GM18520 (cell line): ENCODE results near the gene TSTD2.
"Not testable (repeated sequence)": the region's sequence is repeated elsewhere in the genome, so short reads cannot be mapped to it uniquely, and the experiment has no call there.

Experiments
- ATAC-seq: cut with Tn5 transposase; IDR thresholded peaks from one replicate; pipeline ENCODE4 v1.9.1; 2021; ENCODE audit not compliant: unreplicated experiment

The TSTD2 gene

GRCh38 chr9:97592126-97592525 is 41.0 kb downstream of the TSTD2 start:
- no peak for ATAC-seq

GRCh38 chr9:97591535-97591934 is 41.6 kb downstream of the TSTD2 start:
- no peak for ATAC-seq

- not testable (repeated sequence) for ATAC-seq
Measured at GRCh38 chr9:97586909-97587308, 46.3 kb downstream of the TSTD2 start.

DNA sequence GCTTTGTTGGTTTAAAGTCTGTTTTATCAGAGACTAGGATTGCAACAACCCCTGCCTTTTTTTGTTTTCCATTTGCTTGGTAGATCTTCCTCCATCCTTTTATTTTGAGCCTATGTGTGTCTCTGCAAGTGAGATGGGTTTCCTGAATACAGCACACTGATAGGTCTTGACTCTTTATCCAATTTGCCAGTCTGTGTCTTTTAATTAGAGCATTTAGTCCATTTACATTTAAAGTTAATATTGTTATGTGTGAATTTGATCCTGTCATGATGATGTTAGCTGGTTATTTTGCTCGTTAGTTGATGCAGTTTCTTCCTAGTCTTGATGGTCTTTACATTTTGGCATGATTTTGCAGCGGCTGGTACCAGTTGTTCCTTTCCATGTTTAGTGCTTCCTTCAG is 48.4 kb downstream of the TSTD2 start:
- not testable (repeated sequence) for ATAC-seq

GRCh38 chr9:97581590-97581989 is 51.6 kb downstream of the TSTD2 start:
- not testable (repeated sequence) for ATAC-seq

- ATAC-seq, result no peak
Measured at GRCh38 chr9:97579914-97580313, 53.3 kb downstream of the TSTD2 start.

GRCh38 chr9:97578846-97579245 is 54.3 kb downstream of the TSTD2 start:
- no peak for ATAC-seq

DNA sequence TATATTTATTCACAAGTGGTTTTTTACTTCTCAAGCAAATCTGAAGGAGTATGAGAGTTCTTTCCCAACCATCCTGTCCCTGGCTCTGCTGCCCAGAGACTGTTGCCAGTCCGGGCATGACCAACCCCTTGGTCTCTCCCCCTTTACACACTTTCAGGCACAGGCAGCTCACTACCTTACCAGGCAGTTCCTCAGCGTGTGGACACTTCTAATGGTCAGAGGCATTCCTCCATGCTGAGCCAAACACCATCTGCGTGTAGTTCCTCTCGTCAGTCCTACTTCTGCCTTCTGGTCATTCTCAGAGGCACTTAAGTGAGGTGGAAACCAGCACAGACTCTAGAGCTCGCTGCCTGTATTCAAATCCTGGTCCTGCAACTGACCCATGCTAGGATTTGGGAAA is 56.1 kb downstream of the TSTD2 start:
- ATAC-seq, result no peak

DNA sequence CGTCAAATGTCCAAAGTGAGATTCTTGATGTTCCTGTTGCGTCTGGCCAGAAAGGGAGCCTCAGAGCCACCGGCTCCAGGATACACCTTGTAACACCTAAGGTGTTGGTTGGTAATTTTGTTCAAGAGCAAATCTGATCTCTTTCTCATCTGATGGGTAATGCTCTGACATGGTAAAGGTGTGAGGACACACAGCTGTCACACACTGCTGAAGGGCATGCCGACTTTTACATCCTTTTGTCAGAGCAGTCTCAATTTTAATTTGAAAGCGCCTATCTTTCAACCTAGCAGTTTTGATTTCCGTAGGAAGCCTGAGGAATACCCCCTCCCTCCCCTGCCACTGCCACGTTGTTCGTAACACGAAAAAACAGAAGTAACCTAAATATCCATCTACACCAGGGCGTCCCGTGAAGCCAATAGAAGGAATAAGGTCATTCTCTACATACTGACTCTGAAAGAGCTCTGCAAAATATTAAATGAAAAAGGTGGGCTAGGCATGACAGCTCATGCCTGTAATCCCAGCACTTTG is 57.4 kb downstream of the TSTD2 start:
- ATAC-seq, result no peak

DNA sequence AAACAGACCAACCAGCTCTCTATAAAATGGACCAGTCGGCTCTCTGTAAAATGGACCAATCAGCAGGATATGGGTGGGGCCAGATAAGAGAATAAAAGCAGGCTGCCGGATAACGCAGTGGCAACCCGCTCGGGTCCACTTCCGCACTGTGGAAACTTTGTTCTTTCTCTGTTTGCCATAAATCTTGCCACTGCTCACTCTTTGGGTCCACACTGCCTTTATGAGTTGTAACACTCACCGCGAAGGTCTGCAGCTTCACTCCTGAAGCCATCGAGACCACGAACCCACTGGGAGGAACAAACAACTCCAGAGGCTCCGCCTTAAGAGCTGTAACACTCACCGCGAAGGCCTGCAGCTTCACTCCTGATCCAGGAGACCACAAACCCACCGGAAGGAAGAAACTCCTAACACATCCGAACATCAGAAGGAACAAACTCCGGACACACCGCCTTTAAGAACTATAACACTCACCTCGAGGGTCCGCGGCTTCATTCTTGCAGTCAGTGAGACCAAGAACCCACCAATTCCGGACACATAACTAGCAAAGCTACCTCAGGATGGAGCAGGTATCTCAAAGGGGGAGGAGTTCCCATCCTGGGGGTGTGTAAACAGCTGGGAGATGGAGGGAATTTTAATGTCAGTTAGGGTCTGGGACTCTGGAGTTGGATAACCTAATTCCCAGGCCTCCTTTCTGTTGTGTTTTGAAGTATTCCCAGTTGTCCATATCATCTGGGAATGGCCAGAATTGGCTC is 58.1 kb downstream of the TSTD2 start:
- ATAC-seq, result not testable (repeated sequence)

GRCh38 chr9:97574101-97574571 is 59.0 kb downstream of the TSTD2 start:
- not testable (repeated sequence) for ATAC-seq

DNA sequence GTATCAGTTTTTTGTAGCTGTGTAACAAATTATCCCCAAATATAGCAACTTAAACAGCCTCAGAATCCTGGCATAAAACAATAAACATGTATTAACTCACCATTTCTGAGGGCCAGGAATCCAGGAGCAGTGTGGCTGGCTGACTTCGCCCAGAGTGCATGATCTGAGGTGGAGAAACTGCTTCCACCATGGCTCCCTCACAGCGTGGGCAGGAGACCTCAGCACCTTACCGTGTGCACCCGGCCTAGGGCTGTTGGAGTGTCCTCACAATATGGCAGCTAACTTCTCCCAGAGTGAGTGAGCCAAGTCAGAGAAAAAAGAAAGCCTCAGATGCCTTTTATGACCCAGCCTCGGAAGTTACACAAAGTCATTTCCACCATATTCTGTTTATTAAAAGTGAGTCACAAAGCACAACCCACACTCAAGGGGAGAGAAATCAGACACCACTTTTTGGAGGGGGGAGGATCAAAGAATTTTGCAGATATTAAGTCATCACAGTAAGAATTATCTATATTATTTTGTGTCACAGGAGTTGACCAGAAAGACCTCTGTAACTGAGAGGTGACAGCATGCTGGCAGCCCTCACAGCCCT is 59.6 kb downstream of the TSTD2 start:
- ATAC-seq, result no peak

- ATAC-seq, result no peak
Measured at GRCh38 chr9:97572892-97573365, 60.2 kb downstream of the TSTD2 start.

GRCh38 chr9:97572196-97572891 is 60.8 kb downstream of the TSTD2 start:
- no peak for ATAC-seq

DNA sequence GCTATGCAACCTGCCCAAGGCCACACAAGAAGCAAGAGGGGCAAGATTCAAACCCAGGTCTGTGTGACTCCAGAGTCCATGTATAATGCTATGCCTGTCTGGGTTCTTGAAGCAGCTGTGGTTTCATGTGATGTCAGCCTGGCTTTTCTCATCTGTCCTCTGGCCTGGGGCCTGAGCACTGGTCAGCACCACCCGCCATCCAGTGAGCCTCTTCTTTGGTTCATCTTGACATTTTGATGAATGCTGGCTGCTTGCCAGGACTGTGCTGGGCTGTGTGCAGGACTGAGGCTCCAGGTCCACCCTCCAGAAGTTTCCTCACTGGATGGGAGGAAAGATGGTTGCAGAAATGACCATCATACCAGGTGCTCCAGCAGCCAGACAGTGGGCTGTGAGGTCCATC is 61.5 kb downstream of the TSTD2 start:
- ATAC-seq, result no peak

DNA sequence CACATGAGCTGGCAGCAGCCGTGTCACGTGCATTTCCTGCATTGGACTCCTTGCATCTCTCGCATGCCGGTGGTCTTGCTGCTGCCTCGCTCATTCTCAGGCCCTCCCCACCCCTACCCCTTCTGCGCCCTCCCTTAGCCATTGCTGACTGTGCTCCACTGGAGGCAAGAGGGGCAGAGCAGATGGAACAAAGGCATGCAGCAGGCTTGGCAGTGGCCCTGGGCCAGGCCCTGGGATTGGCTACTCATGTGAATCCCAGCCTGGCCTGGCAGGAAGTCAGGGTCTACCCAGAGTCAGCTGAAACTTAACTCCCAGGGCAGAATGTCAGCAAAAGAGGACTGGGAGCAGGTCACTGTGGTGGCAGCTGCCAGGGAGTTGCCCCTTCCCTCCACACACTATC is 62.3 kb downstream of the TSTD2 start:
- no peak for ATAC-seq

DNA sequence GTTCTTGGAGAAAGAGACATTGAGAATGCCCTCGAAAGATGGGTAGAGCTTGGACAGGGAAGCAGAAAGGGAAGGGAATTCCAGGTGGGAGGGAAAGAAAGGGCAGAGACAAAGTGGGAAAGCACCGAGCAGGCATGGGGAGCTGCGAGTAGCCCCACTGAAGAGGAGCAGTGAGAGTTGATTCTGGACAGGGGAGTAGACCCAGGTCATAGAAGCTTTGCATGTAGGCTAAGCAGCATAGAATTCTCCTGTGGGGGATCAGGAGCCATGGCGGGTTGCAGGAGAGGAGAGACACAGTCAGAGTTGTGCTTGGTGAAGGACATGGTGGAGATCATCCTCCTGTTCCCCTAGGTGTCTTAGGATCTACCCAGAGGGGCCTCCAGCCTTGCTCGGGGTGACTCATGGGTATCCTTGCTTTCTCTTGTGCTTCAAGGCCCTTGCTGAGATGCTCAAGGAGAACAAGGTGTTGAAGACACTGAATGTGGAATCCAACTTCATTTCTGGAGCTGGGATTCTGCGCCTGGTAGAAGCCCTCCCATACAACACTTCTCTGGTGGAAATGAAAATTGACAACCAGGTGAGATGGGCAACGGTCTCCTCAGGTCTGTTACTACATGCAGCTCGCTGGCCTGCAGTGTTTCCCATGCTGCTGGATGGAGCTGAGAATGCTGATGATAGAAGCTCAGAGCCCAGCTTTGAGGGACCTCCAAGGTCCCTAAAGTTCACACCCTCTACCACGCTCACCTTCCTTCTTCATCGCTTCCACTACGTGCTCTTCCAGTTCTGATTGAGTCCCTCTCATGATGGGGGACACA is 64.5 kb downstream of the TSTD2 start:
- ATAC-seq, result no peak

DNA sequence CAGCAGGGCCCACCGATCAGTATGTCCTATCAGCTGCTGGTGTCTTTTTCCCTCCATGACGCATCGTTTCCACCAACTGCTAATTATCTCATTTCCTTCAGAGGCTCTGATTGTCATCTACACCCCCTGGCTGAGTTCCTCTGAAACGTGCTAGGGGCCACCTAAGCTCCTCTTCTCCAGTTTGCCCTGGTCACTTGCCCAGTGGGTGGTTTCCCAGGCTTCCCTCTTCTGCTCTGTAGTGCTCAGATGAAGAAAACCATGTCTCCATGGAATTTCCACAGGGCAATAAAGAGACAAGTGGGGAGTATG is 65.3 kb downstream of the TSTD2 start:
- no peak for ATAC-seq

DNA sequence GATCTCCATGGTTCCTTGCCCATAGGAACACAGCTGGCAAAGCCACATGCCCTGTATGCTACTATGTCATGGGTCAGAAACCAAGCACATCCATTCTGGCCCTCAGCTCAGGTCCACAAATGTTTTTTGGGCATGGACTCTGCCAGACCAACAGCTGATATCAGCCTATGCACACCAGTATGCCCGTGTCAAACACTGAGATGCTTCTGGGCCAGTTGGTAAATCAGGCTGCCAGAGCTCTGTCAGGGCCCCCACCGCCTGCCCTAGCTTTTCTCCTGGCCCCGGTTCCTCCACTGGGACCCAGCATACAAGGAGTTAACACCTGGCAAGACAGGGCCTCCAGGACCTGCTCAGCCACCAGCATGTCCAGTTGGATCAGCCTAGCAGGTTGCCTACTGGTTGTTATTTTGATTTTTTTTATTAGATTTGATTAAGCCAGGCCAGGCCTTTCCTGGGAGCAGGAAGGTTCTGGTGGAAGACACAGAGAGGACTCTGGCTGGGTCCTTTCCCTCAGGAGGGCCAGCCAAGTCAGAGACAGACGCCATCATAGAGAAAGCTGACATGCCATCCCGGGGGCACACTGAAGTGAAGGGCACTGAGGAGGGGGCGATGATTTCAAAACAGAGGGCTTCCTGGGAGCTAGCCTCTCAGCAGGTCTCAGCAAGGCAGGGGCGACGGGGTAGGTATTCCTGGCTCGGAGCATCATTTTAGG is 65.8 kb downstream of the TSTD2 start:
- ATAC-seq, result no peak

DNA sequence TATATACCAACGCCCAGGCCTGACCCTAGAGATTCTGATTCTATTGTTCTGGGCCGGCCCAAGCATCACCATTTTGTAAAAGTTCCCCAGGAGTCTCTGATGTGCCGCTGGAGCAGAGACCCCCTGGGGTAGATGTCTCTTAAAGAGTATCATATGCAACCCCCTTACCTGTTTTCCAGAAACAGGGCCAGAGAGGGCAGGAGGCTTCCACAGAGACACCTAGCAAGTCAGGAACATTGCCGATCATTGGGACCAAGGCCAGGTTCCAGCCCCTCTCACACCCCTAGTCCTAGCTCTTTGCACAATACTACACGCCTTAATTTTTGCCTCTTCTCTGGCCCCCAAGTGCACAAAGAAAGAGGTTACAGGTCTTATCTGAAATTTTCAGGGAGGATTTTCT is 67.9 kb downstream of the TSTD2 start:
- ATAC-seq, result no peak
